ENCODE results near the gene ZNF789. TPM values are rescaled to one million over a fixed set of nuclear protein-coding genes. Genes with fewer than 3 reads are reported as not detected.

ZNF789 gene
- total RNA-seq, 1 donor from 2014 or later = 7.3 TPM

GRCh38 chr7:99433158-99433557, 39.5 kb upstream of the ZNF789 start:
- Mint-ChIP-seq H3K4me1 (ENCODE audit: low read depth) (peaks cover 7% of the 10 kb centered on the region), H3K4me3 (ENCODE audit: unreplicated experiment) (no peak overlapping the region)

GRCh38 chr7:99437946-99438572, 34.6 kb upstream of the ZNF789 start:
- peaks cover 44% of the 10 kb centered on the region for H3K4me1 Mint-ChIP-seq (ENCODE audit: low read depth)
- TF ChIP-seq CTCF (IDR thresholded peaks at IDR 0.05) = no peak
- no peaks in the 10 kb centered on the region for H3K9me3 Mint-ChIP-seq (ENCODE audit: low read depth)
- peak overlapping the region; percentile 98 for H3K27ac Mint-ChIP-seq (ENCODE audit: unreplicated experiment)
- no peak for DNase-seq (ENCODE audit: low spot score)
- peaks cover 8% of the 10 kb centered on the region for H3K36me3 Mint-ChIP-seq (ENCODE audit: low read depth)
- peak overlapping the region; percentile 99 for H3K4me3 Mint-ChIP-seq (ENCODE audit: unreplicated experiment)
- H3K27me3 Mint-ChIP-seq (ENCODE audit: low read depth) = no peaks in the 10 kb centered on the region

More at GRCh38 chr7:99433158-99433557, 39.5 kb upstream of the ZNF789 start:
- TF ChIP-seq CTCF (IDR thresholded peaks at IDR 0.05) = no peak
- H3K36me3 Mint-ChIP-seq (ENCODE audit: low read depth) = peaks cover 12% of the 10 kb centered on the region
- H3K27me3 Mint-ChIP-seq (ENCODE audit: low read depth) = no peaks in the 10 kb centered on the region
- no peak overlapping the region for H3K27ac Mint-ChIP-seq (ENCODE audit: unreplicated experiment)
- no peaks in the 10 kb centered on the region for H3K9me3 Mint-ChIP-seq (ENCODE audit: low read depth)
- DNase-seq (ENCODE audit: low spot score) = no peak

GRCh38 chr7:99438573-99439480, 33.9 kb upstream of the ZNF789 start, which contains the start of the genes CPSF4 and PTCD1:
Gene CPSF4 (plus strand): TSS chr7:99438943. CDS start chr7:99439083, 140 bp downstream.
Gene PTCD1 (minus strand): TSS chr7:99438798. CDS start chr7:99435242, 3,556 bp downstream.
- Mint-ChIP-seq H3K4me3 (ENCODE audit: unreplicated experiment) (peak within 1 kb of the TSS; percentile 99), H3K4me1 (ENCODE audit: low read depth) (peaks cover 46% of the 10 kb centered on the region), H3K9me3 (ENCODE audit: low read depth) (no peaks in the 10 kb centered on the region), H3K27me3 (ENCODE audit: low read depth) (no peaks in the 10 kb centered on the region), H3K27ac (ENCODE audit: unreplicated experiment) (peak within 1 kb of the TSS; percentile 98), H3K36me3 (ENCODE audit: low read depth) (peaks cover 10% of the 10 kb centered on the region)
- DNase-seq (ENCODE audit: low spot score) = peak; percentile 98
- TF ChIP-seq CTCF (IDR thresholded peaks at IDR 0.05) = peak; percentile 27

- Mint-ChIP-seq H3K9me3 (ENCODE audit: low read depth) (no peaks in the 10 kb centered on the region), H3K36me3 (ENCODE audit: low read depth) (peaks cover 13% of the 10 kb centered on the region), H3K27me3 (ENCODE audit: low read depth) (no peaks in the 10 kb centered on the region), H3K4me3 (ENCODE audit: unreplicated experiment) (peak overlapping the region; percentile 99), H3K27ac (ENCODE audit: unreplicated experiment) (peak overlapping the region; percentile 92), H3K4me1 (ENCODE audit: low read depth) (peaks cover 46% of the 10 kb centered on the region)
- DNase-seq (ENCODE audit: low spot score) = no peak
- no peak for TF ChIP-seq CTCF (IDR thresholded peaks at IDR 0.05)
These were observed 32.5 kb upstream of the ZNF789 start for GRCh38 chr7:99440195-99440594.

- H3K27ac Mint-ChIP-seq (ENCODE audit: unreplicated experiment) = peak overlapping the region; percentile 45
- no peak overlapping the region for H3K4me3 Mint-ChIP-seq (ENCODE audit: unreplicated experiment)
- DNase-seq (ENCODE audit: low spot score) = no peak
- TF ChIP-seq CTCF (IDR thresholded peaks at IDR 0.05) = no peak
- no peaks in the 10 kb centered on the region for H3K27me3 Mint-ChIP-seq (ENCODE audit: low read depth)
- peaks cover 26% of the 10 kb centered on the region for H3K36me3 Mint-ChIP-seq (ENCODE audit: low read depth)
- peaks cover 20% of the 10 kb centered on the region for H3K4me1 Mint-ChIP-seq (ENCODE audit: low read depth)
- H3K9me3 Mint-ChIP-seq (ENCODE audit: low read depth) = no peaks in the 10 kb centered on the region
These were observed 26.6 kb upstream of the ZNF789 start for GRCh38 chr7:99446096-99446495.

All from chondrocyte (in vitro differentiated cells).